Measurements from ENCODE around the gene METRN. TPM values are rescaled to one million over a fixed set of nuclear protein-coding genes. Genes with fewer than 3 reads are reported as not detected.

The METRN gene
- polyA plus RNA-seq, 2 of the 4 experiments (the other 2 are of a cell fraction), result 41.0 to 82.2 TPM

GRCh38 chr16:676913-677312, 38.0 kb upstream of the METRN start:
- FAIRE-seq, result no peak
- no peak overlapping the region for H3K27ac ChIP-seq

GRCh38 chr16:677316-678190, 37.4 kb upstream of the METRN start:
- 90% methylated on average over 25 of the region's 57 CpGs for WGBS (ENCODE audit: missing lambda C conversion rate)
- Histone ChIP-seq H3K4me1 (peaks cover 40% of the 10 kb centered on the region), H3K27ac (no peak overlapping the region), H3K4me3 (no peak overlapping the region), H3K9me3 (no peaks in the 10 kb centered on the region), H3K4me2 (no peak overlapping the region)
- CTCF ChIA-PET, result interaction anchor here (1.1 to 2.6 kb wide), 5 partner anchors 9 to 35 kb away, joined by 3 to 21 read pairs (median 14); partner anchors contain the start of gene RHOT2
- DNase-seq (ENCODE audit: low read depth in 1 of 2, low spot score in 1 of 2), result no peak
- FAIRE-seq, result no peak
- no peak for ATAC-seq
- TF ChIP-seq MAZ (IDR thresholded peaks at IDR 0.05; ENCODE audit: borderline replicate concordance, low read depth, low read length) (no peak), KDM1A (IDR thresholded peaks at IDR 0.05; ENCODE audit: low read depth) (no peak), MAX (IDR thresholded peaks at IDR 0.05) (no peak), PHF8 (IDR thresholded peaks at IDR 0.05; ENCODE audit: borderline replicate concordance, low read depth) (no peak), JUN (IDR thresholded peaks at IDR 0.05) (no peak), CHD4 (IDR thresholded peaks at IDR 0.05; ENCODE audit: borderline replicate concordance) (no peak), REST (IDR thresholded peaks at IDR 0.05) (no peak), NFE2L2 (conservative IDR thresholded peaks at IDR 0.05; ENCODE audit: low read length) (no peak), MYC (IDR thresholded peaks at IDR 0.05; ENCODE audit: borderline replicate concordance, low read length) (no peak), TP53 (CRISPR knock-in tag; IDR thresholded peaks at IDR 0.05) (no peak), HOXA7 (CRISPR knock-in tag; IDR thresholded peaks at IDR 0.05) (no peak), BHLHE40 (IDR thresholded peaks at IDR 0.05; ENCODE audit: low read depth, low read length) (no peak), ZFP36 (IDR thresholded peaks at IDR 0.05; ENCODE audit: borderline replicate concordance, partially characterized antibody) (no peak), HES2 (IDR thresholded peaks at IDR 0.05) (no peak), FOSB (CRISPR knock-in tag; IDR thresholded peaks at IDR 0.05) (no peak)
- POLR2A ChIA-PET, result no interaction called here

More at GRCh38 chr16:676913-677312, 38.0 kb upstream of the METRN start:
- H3K4me2 ChIP-seq, result no peak overlapping the region
- no peaks in the 10 kb centered on the region for H3K9me3 ChIP-seq
- ChIA-PET CTCF (interaction anchor here (1.7 to 2.6 kb wide), 3 partner anchors 10 to 16 kb away, joined by 8 to 21 read pairs (median 10); partner anchors contain the start of gene RHOT2), POLR2A (no interaction called here)
- no peak for DNase-seq (ENCODE audit: low read depth in 1 of 2, low spot score in 1 of 2)
- H3K4me3 ChIP-seq, result no peak overlapping the region
- H3K4me1 ChIP-seq, result peaks cover 34% of the 10 kb centered on the region
- no peak for ATAC-seq
- TF ChIP-seq EP300 (IDR thresholded peaks at IDR 0.05), result no peak
- TF ChIP-seq JUNB (IDR thresholded peaks at IDR 0.05), result no peak
- TF ChIP-seq FOSB (CRISPR knock-in tag; IDR thresholded peaks at IDR 0.05), result no peak
- TF ChIP-seq CEBPB (IDR thresholded peaks at IDR 0.05), result no peak
- no peak for TF ChIP-seq RCOR1 (IDR thresholded peaks at IDR 0.05; ENCODE audit: low read depth, low read length)
- no peak for TF ChIP-seq MAZ (IDR thresholded peaks at IDR 0.05; ENCODE audit: borderline replicate concordance, low read depth, low read length)
- no peak for TF ChIP-seq E2F6 (IDR thresholded peaks at IDR 0.05; ENCODE audit: borderline replicate concordance, low read depth)
- TF ChIP-seq NPAS2 (CRISPR knock-in tag; IDR thresholded peaks at IDR 0.05; ENCODE audit: borderline replicate concordance), result no peak
- TF ChIP-seq NFE2L2 (conservative IDR thresholded peaks at IDR 0.05; ENCODE audit: low read length), result no peak
- TF ChIP-seq HEYL (CRISPR knock-in tag; IDR thresholded peaks at IDR 0.05), result no peak
- TF ChIP-seq KDM1A (IDR thresholded peaks at IDR 0.05; ENCODE audit: low read depth), result no peak
- no peak for TF ChIP-seq HES2 (IDR thresholded peaks at IDR 0.05)
- WGBS (ENCODE audit: missing lambda C conversion rate), result 92% methylated on average over 22 of the region's 23 CpGs
